ENCODE measurements around the gene OAS2. TPM values are rescaled to one million over a fixed set of nuclear protein-coding genes. Genes with fewer than 3 reads are reported as not detected.

The OAS2 gene
- total and polyA plus RNA-seq, 10 of the 15 experiments (the other 5 are each of a cell fraction or from before 2014, with no cell fraction given): 32.4 to 290 (median 90.2) TPM

DNA sequence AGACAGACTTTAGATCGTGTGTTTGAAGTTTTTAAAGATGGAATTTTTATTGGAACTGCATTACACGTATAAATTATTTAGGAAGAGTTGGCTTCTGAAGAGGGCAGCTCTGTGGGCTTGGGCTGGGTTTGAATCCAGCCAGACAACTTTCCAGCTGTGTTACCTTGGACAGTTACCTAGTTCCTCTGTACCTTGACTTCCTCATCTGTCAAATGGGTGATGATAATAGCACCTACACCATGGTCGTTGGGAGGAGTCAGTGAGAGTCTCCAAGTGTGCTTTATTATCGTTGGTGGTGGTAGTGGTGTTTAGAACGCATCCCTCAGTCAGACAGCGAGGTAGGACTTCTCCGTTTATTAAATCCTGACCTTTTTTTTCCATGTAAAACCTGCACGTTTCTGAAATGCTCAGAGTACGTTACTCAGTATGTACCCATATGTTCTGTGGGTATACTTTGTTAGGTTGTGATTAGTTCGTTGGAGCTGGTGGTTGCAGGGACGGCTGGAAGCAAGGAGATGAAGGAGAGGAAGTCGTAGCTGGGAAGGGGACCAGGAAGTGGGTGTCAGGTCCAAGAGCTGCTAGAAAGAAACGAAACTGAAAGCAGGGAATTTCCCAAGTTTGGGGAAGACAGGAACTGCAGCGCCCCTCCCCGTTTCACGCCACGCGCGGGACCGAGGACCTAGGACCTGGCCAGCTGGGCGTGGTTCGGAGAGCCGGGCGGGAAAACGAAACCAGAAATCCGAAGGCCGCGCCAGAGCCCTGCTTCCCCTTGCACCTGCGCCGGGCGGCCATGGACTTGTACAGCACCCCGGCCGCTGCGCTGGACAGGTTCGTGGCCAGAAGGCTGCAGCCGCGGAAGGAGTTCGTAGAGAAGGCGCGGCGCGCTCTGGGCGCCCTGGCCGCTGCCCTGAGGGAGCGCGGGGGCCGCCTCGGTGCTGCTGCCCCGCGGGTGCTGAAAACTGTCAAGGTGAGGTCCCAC is 40.3 kb upstream of the OAS2 start, which contains the start of gene OAS3 (continued):
- TF ChIP-seq ZNF622 (IDR thresholded peaks at IDR 0.05) (no peak), SMC3 (IDR thresholded peaks at IDR 0.05; ENCODE audit: borderline replicate concordance, low read length) (no peak), NFXL1 (IDR thresholded peaks at IDR 0.05; ENCODE audit: borderline replicate concordance) (no peak), SREBF1 (IDR thresholded peaks at IDR 0.05; ENCODE audit: low read length) (no peak), STAT3 (IDR thresholded peaks at IDR 0.05; ENCODE audit: low read depth, low read length) (no peak), NFYB (IDR thresholded peaks at IDR 0.05; ENCODE audit: insufficient read depth, low read depth, low read length) (no peak), SIX5 (IDR thresholded peaks at IDR 0.05; ENCODE audit: low read depth, low read length, severe bottlenecking) (no peak), RFX5 (IDR thresholded peaks at IDR 0.05; ENCODE audit: low read depth, low read length) (no peak), ZZZ3 (IDR thresholded peaks at IDR 0.05; ENCODE audit: control insufficient read depth, insufficient read length, low read depth) (no peak), EP300 (IDR thresholded peaks at IDR 0.05; ENCODE audit: borderline replicate concordance in 1 of 2, control insufficient read depth in 1 of 2, low read depth in 2 of 2, low read length in 2 of 2) (no peak), RUNX3 (IDR thresholded peaks at IDR 0.05; ENCODE audit: low read length) (0 out of 2 replicates have a peak, but pooled peaks have one; percentile 23), GABPA (IDR thresholded peaks at IDR 0.05; ENCODE audit: low read depth) (no peak)
- TF ChIP-seq, protein P1, sequence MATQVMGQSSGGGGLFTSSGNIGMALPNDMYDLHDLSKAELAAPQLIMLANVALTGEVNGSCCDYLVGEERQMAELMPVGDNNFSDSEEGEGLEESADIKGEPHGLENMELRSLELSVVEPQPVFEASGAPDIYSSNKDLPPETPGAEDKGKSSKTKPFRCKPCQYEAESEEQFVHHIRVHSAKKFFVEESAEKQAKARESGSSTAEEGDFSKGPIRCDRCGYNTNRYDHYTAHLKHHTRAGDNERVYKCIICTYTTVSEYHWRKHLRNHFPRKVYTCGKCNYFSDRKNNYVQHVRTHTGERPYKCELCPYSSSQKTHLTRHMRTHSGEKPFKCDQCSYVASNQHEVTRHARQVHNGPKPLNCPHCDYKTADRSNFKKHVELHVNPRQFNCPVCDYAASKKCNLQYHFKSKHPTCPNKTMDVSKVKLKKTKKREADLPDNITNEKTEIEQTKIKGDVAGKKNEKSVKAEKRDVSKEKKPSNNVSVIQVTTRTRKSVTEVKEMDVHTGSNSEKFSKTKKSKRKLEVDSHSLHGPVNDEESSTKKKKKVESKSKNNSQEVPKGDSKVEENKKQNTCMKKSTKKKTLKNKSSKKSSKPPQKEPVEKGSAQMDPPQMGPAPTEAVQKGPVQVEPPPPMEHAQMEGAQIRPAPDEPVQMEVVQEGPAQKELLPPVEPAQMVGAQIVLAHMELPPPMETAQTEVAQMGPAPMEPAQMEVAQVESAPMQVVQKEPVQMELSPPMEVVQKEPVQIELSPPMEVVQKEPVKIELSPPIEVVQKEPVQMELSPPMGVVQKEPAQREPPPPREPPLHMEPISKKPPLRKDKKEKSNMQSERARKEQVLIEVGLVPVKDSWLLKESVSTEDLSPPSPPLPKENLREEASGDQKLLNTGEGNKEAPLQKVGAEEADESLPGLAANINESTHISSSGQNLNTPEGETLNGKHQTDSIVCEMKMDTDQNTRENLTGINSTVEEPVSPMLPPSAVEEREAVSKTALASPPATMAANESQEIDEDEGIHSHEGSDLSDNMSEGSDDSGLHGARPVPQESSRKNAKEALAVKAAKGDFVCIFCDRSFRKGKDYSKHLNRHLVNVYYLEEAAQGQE (IDR thresholded peaks at IDR 0.05; ENCODE audit: low read depth, low read length): peak; percentile 55; the same call in 1 of the 2 replicates
- TF ChIP-seq, protein P2, sequence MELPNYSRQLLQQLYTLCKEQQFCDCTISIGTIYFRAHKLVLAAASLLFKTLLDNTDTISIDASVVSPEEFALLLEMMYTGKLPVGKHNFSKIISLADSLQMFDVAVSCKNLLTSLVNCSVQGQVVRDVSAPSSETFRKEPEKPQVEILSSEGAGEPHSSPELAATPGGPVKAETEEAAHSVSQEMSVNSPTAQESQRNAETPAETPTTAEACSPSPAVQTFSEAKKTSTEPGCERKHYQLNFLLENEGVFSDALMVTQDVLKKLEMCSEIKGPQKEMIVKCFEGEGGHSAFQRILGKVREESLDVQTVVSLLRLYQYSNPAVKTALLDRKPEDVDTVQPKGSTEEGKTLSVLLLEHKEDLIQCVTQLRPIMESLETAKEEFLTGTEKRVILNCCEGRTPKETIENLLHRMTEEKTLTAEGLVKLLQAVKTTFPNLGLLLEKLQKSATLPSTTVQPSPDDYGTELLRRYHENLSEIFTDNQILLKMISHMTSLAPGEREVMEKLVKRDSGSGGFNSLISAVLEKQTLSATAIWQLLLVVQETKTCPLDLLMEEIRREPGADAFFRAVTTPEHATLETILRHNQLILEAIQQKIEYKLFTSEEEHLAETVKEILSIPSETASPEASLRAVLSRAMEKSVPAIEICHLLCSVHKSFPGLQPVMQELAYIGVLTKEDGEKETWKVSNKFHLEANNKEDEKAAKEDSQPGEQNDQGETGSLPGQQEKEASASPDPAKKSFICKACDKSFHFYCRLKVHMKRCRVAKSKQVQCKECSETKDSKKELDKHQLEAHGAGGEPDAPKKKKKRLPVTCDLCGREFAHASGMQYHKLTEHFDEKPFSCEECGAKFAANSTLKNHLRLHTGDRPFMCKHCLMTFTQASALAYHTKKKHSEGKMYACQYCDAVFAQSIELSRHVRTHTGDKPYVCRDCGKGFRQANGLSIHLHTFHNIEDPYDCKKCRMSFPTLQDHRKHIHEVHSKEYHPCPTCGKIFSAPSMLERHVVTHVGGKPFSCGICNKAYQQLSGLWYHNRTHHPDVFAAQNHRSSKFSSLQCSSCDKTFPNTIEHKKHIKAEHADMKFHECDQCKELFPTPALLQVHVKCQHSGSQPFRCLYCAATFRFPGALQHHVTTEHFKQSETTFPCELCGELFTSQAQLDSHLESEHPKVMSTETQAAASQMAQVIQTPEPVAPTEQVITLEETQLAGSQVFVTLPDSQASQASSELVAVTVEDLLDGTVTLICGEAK (IDR thresholded peaks at IDR 0.05; ENCODE audit: borderline replicate concordance): no peak
- TF ChIP-seq, protein P3, sequence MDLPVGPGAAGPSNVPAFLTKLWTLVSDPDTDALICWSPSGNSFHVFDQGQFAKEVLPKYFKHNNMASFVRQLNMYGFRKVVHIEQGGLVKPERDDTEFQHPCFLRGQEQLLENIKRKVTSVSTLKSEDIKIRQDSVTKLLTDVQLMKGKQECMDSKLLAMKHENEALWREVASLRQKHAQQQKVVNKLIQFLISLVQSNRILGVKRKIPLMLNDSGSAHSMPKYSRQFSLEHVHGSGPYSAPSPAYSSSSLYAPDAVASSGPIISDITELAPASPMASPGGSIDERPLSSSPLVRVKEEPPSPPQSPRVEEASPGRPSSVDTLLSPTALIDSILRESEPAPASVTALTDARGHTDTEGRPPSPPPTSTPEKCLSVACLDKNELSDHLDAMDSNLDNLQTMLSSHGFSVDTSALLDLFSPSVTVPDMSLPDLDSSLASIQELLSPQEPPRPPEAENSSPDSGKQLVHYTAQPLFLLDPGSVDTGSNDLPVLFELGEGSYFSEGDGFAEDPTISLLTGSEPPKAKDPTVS (IDR thresholded peaks at IDR 0.05; ENCODE audit: low read depth, low read length): no peak
- TF ChIP-seq, protein P4, sequence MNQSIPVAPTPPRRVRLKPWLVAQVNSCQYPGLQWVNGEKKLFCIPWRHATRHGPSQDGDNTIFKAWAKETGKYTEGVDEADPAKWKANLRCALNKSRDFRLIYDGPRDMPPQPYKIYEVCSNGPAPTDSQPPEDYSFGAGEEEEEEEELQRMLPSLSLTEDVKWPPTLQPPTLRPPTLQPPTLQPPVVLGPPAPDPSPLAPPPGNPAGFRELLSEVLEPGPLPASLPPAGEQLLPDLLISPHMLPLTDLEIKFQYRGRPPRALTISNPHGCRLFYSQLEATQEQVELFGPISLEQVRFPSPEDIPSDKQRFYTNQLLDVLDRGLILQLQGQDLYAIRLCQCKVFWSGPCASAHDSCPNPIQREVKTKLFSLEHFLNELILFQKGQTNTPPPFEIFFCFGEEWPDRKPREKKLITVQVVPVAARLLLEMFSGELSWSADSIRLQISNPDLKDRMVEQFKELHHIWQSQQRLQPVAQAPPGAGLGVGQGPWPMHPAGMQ (IDR thresholded peaks at IDR 0.05; ENCODE audit: borderline replicate concordance): no peak
- TF ChIP-seq, protein P5, sequence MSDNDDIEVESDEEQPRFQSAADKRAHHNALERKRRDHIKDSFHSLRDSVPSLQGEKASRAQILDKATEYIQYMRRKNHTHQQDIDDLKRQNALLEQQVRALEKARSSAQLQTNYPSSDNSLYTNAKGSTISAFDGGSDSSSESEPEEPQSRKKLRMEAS (IDR thresholded peaks at IDR 0.05; ENCODE audit: low read depth, low read length): no peak
